Glomerular visceral epithelial cell (primary cell): ENCODE measurements around the gene EHD1.
A peak's percentile ranks its signal among the peaks of the same experiment; 100 is the strongest.
"Not testable (repeated sequence)": the region's sequence is repeated elsewhere in the genome, so short reads cannot be mapped to it uniquely, and the experiment has no call there.

Source experiments
- DNase-seq: peaks from one replicate; pipeline ENCODE4 v3.0.0-alpha.2; 2016; ENCODE audit errors: extremely low spot score

The EHD1 gene

DNA sequence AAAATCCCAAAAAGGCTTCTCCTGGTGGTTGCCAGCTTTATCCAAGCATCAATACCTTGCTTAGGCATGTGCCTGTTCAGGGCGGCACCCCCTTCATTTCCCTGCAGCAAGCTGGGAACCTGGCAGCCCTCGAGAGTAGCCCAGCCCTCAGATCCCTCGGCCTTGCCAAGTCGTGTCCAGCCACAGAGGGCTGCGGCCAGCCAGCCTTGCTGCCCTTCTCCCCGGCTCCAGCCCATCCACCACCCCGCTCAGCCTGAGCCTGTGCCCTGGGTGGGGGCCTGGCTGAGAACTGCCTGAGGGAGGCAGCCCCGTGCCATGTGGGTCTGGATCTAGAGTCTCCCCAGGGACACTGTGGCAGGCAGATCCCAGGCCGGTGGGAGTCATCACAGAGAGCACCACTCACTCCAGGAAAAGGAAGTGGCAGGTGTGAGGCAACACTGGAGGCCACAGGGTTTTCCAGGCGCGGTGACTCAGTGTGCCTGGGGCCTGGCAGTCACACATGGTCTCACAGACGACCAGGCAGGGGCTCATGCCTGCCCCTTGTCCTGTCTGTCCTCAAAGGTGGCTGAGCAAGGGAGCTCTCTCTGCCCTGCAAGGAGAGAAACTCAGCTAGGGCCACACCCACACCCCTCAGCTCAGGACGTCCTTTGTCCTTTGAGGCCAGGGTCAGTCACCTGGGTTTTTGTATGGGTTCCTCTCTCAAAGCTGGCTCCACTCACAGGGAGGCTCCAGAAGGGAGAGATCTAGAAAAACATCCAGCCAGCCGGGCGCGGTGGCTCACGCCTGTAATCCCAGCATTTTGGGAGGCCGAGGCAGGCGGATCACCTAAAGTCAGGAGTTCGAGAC is 21.8 kb downstream of the EHD1 start:
- DNase-seq: peak; percentile 92

DNA sequence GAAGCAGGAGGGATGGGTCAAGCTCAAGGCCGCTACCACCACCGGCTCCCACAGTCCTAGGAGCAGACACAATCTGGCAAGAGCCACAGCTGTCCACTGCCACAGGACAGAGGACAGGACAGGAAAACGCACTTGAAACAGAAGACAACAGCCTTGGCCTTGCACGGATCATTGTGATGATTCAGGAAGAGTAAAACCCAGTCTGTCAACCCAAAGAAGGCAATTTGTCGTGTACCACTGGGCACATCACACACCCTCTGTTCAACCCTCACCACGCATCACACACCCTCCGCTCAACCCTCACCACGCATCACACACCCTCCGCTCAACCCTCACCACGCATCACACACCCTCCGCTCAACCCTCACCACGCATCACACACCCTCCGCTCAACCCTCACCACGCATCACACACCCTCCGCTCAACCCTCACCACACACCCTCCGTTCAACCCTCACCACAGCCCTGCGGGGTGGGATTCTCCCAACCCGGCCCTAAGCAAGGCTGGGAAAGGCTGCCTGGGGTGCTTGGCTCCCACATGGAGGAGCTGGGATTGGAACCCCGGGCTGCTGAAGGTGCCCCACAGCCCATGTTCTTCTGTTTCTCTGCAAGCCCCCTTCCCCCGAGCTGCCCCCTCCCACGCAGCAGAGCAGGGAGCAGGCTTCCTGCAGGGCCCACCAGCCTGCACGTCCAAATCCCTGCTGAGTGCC is 22.7 kb downstream of the EHD1 start:
- DNase-seq: no peak

DNA sequence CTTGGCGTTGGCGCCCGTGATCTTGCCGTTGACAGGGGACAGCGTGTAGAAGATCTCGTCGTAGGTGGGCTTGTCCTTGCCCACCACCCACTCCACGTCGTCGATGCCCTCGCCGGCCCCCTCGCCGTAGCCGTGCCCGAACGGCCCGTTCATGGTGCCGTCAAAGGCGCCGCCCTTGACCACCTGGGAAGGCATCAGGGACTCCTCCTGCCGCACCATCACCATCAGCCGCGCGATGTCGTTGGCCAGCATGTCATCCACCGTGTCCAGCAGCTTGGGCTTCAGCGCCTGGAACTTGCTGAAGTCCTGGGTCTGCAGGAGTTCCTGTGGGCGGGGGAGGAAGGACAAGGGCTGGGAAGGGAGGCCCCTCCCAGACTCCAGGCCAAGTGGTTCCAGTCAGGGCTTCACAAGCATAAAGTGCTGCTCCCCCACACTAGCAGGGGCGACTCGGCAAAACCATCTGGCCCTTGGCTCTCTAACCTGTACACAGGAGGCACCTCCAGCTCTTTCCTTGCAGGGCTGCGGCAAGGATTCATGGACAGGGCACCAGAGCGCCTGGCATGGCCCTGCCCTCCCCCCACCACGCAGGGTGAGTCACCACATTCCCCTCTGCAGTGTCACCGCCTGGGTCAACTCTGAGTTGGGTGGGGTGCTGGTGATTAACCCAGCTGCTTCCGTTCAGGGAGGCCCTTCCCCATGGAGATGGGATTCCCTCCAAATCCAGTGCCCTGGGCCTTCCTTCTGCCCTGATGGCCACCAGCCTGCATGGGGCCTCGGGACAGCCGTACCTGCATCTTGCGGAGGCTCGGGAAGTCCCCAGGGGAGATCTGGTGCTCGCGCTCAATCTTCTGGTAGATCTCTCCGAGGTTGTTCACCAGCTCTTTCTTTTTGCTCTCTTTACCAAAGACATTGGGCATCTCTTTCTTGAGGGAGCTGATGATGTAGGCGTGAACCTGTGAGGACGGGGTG is 23.6 kb downstream of the EHD1 start:
- peak; percentile 96 for DNase-seq

DNA sequence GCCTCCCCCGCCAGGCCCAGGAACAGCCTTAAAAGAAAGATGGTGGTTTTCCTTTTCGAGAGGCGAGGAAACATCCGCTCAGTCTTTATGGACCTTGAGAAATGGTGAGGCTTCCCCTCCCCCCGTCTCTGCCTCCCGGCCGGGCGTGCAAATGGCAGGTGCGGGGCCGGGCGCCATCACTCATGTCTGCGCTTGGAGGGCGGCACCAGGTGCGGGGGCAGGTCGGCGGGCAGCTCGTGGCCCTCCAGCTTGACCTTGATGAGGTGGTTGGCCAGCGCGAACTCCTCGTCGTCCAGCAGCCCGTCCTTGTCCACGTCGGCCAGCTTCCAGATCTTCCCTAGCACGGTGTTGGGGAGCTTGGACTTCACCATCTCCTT is 24.3 kb downstream of the EHD1 start:
- DNase-seq: no peak

DNA sequence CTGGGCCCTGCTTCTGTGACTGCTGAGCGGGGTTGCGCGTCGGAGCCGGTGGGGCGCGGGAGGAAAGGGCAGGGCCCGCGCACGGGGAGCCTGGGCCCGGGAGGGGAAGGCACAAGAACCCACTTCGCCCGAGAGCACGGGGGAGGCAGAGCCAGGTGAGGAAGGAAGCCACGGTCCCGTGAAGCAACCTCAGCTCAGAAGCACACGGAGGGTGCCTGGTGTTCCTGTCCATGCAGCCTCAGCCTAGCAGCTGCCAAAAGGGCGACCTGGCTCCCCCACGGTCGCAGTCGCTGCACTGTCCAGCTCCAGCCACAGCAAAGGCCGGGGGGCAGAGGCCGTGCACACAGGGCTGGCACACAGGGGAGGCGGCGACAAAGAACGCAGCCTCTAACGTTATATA is 24.7 kb downstream of the EHD1 start:
- no peak for DNase-seq

DNA sequence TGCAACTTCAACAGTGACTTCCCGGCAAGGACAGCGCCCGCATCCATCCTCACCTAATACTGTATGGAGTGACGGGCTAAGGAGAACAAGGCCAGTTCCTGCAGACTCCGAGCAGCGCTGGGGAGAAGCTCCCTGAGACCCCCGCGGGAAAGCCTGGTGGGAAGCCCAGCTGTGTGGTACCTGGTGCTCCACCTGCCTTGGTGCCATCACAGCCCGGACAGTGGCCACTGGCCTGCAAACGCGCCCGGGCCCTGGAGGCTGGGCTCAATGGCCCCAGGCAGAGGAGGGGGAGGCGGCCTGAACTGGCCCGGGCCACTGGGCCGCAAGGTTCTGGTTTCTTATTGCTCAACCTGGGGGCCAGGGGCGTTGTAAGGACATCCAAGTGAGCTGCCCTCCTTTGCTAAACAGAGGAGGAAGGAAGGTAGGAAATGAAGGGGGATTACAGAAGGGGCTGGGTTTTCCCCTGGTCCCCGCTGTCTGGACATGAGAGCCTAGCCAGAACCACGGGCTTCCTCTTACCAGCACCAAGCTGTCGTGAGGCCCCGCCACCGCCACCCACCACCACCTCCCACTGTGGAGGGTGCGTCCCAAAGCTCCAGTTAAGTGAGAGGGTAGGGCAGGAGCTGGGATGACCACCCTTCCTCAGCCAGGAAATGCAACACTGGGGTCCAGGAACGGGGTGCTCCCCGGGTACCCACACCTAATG is 25.5 kb downstream of the EHD1 start:
- DNase-seq: no peak

DNA sequence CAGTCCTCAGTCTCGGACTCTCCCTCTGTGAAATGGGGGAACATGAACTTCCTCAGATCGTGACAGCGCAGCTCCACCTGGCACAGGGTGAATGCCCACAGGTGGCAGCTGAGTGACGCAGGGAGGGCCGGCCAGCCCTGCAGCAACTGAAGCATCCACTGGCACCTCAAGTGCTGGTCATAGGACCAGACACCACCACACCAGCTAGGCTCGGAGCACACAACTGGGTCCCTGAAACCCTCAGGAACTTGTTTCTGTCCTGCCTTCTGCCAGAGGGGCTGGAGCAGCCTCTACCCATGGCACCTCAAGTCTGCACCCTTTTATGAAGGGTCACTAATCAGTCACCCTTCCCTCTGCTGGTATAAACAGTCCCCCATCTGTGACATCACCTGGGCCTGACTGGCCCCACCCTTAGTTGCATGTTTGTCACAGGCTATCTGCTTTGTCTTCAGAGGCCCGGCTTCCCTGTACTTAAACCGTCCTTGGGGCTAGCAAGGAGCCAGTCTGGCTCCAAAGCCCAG is 26.5 kb downstream of the EHD1 start:
- DNase-seq: no peak

DNA sequence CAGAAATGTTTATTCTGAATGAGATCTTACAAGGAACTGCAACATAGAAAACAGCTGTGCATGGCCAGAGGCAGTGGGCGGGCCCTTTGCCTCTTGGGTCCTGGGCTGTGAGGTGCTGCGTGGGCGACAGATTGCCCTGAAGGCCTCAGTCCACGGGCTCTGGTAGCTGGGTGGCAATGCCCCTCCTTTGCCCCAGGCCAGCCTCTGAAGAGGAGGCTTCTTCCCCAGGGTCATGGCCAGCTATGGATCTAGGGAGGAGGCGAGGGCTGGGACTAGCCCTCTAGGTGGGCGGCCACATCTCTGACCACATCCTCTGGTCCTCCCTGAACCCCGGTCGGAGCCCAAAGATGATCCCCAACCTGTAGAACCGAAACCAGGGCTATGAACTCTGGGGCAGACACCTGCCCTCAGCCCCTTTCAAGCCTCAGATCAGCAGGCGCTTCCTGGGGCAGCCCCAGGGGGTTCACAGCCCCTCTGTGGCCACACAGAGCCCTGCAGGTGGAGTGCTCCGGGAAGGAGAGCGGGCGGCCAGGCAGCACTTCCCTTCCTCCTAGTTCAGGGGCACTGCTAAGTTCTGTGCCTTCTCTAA is 27.3 kb downstream of the EHD1 start:
- DNase-seq: no peak

DNA sequence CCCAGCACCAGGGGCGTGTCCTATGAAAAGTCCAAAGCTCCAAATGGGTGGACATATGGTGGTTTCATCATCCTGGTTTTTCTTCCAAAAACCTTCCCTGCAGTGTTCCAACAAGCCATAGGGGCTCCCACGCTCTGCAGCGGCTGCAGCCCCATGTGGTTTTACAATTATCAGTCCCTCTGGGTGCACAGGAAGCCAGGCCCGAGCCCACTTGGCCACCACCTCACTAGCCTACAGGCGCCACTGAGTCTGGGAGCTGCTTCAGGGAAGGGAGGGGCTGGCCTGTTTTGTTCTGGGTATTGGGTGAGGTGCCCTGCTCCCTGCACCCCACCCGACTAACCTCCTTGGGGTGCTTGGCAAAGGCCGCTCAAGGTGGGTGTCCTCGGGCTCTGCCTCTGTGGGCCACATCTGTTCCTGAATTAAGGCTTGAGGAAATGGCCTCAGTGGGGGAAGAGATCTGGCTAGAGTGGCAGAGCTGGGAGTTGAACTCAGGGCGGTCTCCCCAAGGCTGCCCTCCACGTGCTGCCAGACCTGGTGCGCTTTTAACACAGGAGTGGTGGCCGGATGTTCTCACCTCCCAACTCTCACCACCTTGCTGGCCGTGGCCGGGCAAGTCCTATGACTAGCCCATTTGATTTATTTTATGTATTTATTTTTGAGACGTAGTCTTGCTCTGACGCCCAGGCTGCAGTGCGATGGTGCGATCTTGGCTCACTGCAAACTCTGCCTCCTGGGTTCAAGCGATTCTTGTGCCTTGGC is 28.6 kb downstream of the EHD1 start:
- no peak for DNase-seq

DNA sequence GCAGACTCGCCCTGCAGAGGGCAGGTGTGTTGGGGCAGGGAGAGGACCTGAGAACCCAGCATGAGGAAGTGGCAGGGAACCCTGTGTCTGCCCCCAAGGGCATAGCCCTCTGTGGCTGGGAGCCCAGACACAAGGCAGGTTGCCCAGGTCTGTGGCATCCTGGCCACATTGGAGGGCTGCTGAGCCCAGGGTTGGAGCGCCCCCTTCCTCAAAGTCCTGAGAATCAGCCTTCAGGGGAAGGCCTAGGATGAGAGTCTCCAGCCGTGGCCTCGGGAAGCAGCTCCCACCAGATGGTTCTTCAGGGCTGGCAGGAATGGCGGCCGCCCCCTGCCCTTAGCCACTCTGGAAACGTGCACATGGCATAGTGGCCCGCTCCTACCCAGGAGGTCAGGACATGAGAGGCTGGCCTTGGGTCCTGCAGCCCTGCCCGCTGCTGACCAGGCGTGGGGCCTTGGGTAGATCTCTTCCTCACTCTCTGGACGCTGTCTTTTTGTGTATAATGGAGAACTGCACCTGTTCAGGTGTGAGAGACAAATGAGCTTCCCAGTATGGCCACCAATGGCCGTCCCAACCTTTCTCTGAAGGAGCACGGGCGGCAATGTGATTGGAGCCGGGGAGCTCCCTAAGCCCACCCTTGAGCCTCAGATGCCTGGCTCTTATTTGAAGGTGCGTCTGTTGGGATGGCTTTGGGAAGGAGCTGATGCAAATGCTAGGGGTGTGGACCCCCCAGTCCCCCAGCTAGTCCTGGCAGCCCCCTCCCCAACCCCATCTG is 29.4 kb downstream of the EHD1 start:
- DNase-seq: no peak

DNA sequence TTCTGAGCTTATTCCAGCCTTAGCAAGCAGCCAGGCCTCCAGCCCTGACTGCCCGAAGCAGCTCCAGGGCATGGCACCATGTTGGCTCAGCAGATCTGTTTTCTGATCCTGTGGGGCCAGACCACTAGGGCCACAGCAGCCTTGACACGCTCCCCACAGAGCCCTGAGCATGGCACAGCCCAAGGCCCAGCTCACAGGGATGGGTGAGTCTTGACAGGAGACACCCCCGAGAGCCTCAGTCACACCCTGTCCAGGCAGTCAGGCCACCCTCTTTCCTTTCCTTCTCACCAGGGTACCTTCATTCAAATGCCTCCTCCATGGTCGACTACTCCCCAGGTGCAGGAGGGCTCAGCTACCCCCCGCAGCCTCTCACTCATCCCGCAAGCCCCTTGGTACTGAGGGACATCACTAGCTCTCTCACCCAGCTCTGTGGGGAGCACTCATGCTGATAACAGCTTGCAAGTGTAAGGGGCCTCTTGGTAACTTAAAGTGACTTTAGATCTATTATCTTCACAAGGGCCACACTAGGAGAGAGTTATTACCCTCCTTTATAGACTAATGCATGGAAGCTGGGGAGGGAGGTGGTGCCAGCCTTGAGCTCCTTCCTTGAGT is 30.1 kb downstream of the EHD1 start:
- DNase-seq: no peak

DNA sequence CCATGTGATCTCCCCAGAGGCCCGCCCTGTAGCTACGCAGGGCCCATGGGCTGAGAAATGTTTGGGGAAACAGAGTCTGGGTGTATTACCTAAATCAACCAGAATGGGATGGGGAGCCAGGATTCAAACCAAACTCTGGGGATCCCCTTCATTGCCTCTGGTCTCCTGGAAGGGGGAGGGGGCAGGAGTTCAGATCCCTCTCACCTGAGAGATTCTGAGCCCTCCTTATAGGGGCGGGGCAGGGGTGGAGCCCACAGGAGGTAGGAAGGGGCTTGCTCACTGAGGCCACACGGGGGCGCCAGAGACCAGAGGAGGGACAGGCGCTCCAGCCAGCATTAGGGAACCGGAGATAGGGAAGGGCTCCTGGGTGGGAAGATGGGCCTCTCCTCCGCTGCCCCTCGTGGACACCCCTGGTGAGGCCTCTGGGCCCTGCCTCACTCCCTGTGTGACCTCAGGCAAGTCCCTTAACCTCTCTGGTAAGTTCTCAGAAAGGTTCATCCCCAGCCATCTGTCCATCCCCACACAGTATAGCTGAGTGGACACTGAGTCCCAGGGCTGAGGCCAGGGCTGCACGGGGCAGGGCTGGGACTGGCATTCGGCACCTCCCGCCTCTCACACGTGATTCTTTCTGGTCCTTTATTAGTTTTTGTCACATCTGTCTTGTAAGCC is 31.3 kb downstream of the EHD1 start:
- peak; percentile 93 for DNase-seq

DNA sequence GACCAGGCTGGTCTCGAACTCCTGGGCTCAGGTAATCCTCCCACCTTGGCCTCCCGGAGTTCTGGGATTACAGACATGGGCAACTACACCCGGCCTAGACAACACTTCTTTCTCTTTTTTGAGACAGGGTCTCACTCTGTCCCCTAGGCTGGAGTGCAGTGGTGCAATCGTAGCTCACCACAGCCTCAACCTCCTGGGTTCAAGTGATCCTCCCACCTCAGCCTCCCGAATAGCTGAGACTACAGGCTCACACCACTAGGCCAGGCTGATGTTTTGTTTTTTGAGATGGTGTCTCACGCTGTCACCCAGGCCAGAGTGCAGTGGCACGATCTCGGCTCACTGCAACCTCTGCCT is 32.7 kb downstream of the EHD1 start:
- not testable (repeated sequence) for DNase-seq

DNA sequence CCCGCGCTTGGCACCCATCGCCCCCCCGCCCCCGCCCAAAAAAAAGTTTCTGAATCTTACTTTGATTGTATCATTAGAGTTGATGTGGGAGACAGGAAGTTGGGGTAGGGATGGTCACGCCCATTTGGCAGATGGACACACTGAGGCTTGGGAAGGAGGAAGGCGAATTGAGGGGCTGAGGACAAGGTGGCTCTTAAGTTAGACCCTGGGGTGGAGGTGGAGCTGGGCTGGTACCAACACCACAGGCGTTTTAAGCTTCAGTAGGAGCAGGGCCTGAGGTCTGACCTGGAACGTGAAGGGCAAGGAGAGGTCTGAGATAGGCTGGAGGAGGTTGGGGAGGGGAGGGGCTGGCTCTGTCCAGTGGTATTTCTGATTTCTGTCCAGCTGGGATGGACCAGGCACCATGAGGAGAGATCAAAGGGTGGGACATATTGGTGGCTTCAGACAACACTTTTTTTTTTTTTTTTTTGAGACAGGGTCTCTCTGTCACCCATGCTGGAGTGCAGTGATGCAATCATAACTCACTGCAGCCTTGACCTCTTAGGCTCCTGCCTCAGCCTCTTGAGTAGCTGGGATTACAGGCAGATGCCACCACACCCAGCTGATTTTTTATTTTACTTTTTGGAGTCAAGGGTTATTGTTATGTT is 33.2 kb downstream of the EHD1 start:
- DNase-seq: no peak

DNA sequence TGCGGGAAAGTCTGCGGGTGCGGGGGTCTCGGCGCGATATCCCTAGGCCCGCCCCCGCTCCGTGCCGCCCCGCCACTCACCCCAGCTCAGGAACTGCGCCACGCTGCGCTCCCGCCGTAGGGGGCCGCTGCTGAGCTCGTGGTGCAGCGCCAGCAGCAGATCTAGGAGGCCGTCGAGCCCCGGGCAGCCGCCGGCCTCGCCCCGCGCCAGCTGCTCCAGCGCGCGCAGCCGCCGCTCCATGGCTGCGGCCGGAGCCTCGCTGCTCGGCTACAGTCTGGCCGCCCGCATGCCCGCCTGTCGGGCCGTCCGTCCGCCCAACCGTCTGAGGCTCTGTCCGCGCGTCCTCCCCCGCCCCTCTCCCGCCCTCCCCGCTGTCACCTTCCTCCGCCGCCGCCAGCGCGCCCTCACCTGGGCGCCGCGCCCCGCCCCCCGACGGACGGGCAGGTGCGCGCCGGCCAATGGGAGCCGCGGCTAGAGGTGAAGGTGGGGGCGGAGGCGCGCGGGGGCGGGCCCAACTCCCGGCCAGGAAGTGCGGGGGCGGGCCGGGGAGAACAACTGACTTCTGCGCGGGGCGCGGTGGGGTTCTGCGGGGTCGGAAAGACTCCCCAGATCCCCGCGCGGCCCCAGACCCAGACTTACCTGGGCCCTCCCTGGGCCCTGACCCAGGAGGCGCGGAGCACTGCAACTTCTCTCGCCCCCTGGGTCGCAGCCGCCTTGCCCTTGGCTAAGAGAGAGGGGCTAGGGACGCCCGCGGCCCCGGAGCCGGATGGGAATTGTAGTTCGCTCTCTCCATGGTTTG is 33.9 kb downstream of the EHD1 start, which contains the start of gene CDC42BPG:
CDC42BPG (minus strand) TSS at position 324 of the 799 bp plus-strand sequence; CDS start at position 240, 84 bp downstream.
- peak; percentile 63 for DNase-seq

DNA sequence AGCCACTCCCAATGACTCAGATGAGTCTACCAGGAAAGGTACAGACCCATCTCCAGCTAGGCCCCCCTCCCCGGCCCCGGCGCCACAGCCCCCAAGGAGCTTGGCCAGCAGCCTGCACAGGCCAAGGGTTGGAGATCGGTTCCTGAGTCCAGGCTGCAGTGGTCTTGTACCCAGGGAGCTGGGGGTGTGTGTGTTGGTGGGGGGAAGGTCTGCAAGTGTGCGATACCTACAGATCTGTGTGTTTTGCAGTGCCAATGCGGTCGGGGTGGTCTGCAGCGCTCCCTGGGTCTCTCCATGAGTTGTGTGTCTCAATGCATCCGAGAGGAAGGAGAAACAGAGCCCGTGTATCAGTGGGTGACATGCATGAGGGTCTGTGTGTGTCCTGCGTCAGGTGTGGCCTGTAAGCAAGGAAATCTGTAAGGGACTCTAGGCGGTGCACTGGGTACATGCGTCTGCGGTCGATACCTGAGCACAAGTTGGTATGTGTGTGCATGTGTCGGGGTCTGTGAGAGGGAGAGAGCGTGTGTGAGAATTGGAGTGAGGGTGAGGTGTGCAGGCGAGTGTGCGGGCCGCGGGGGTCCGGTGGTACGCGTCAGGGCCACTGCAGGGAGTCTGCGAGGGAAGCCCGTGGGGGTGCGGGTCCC is 34.6 kb downstream of the EHD1 start:
- no peak for DNase-seq
